GM12891 (cell line): ENCODE measurements around the gene CLCN7.

ENCODE experiments used
- DNase-seq: peaks from one replicate; pipeline ENCODE4 v3.0.0; 2011; ENCODE audit warnings: low spot score; ENCODE audit not compliant: insufficient read length
- FAIRE-seq: peaks from 2 replicates; lab custom pipeline; 2011; peaks lifted over from hg19 to GRCh38; lab: Jason Lieb, UNC
- PAX5 ChIP-seq: IDR thresholded peaks from 2 replicates; pipeline ENCODE4 v1.6.1; 2011; ENCODE audit warnings: low read length, moderate library complexity, mild to moderate bottlenecking; ENCODE audit not compliant: insufficient read depth, severe bottlenecking
- POLR2A ChIP-seq: IDR thresholded peaks from 2 replicates; pipeline ENCODE4 v1.6.1; 2011; ENCODE audit warnings: low read depth, low read length, control low read depth
- POLR2AphosphoS5 ChIP-seq: IDR thresholded peaks from 2 replicates; pipeline ENCODE4 v1.6.1; 2011; ENCODE audit warnings: low read depth, low read length, control low read depth
- POU2F2 ChIP-seq: IDR thresholded peaks from 2 replicates; pipeline ENCODE4 v1.6.1; 2011; ENCODE audit warnings: low read depth, mild to moderate bottlenecking, control low read depth, low read length, moderate library complexity
- SPI1 ChIP-seq: IDR thresholded peaks from 2 replicates; pipeline ENCODE4 v1.6.1; 2011; ENCODE audit warnings: low read depth, low read length, control low read depth
- TAF1 ChIP-seq: IDR thresholded peaks from 2 replicates; pipeline ENCODE4 v1.6.1; 2011; ENCODE audit warnings: low read depth, low read length, control low read depth

Gene CLCN7

DNA sequence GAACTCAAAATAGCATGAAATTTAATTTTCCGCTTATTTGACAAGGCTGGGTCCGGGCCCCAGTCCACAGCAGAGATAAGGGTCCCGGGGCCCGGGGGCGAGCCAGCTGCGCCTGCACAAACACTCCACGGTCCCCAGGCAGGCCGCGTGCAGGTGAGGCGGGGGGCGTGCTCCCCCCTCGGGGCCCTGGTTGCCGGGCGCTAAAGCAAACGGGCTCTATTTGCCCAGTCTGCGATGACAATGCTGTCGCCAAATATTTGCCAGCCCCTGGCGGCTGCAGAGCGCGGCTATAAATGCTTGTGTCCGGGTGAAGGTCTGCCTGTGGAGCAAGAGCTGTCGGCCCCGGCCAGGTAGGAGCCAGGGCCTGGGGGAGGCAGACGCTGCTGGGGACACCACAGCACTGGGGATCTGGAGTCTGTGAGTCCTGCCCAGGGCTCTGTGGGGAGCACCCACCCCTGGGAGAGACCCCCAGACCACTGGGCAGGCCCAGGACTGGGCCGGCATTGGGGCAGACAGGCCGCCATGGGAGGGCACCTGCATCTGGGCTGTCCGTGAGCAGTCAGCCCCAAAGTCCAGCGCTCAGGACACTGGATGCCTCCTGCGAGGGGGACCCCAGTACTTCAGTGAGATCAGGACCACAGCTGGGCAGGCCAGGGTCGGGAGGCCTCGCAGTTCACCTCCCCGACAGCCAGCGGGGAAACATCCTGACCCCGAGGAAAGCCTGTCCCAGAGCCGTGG, 43.9 kb downstream of the CLCN7 start, which contains the start of gene PERCC1:
Gene PERCC1, plus strand, starts transcription at position 320 of the 738 bp plus-strand sequence. CDS start 1,516 bp downstream, outside the sequence.
- DNase-seq (no peak), FAIRE-seq (no peak)

DNA sequence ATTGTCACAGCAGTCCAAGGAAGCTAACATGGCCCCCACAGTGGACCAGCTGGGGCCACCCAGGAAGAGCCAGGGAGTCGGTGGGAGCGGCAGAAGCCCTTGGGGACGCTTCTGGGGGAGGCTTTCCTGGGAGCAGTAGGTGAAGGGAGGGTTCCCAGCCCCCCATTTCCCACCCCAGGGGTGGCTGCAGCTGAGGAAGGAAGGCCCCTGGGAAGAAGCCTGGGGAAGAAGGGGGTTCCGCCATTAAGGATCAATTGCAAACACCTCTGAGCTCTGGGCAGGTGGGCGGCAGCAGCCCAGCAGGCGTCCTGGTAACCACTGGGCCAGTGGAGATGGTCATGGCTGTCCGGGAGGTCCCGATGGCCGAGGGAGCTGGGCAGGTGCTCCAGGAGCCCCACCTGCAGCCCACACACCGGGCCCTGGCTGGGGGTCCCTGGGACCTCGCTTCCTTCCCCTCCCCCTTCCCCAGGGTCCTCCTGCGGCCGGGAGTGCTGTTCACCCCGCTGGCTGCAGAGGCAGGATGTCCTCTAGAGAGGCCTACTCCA, 44.5 kb downstream of the CLCN7 start:
- TF ChIP-seq PAX5: no peak
- no peak for TF ChIP-seq POLR2A
- TF ChIP-seq POU2F2: no peak
- TF ChIP-seq TAF1: no peak
- TF ChIP-seq POLR2AphosphoS5: no peak
- no peak for TF ChIP-seq SPI1
- no peak for FAIRE-seq
- no peak for DNase-seq

More for the DNA sequence above, 43.9 kb downstream of the CLCN7 start, which contains the start of gene PERCC1:
- TF ChIP-seq TAF1 (no peak), SPI1 (no peak), POLR2AphosphoS5 (no peak), POLR2A (no peak), POU2F2 (no peak), PAX5 (no peak)

DNA sequence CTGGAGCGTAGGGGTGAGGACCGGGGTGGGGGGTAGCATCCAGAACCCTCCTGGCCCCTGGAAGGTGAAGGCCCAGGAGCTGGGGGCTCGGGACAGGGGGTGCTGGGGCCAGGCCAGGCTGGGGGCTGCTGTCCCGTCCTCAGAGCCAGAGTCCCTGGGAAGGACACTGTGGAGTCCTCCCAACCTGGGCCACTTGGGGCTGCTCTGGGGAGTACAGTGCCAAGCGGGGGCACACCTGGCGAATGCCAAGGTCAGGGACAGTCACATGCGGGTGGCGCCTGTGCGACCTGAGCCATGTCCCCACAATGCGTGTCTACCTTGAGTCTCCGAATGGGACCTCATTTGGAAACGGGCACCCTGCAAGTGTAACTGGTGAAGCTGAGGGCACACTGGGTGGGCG, 45.2 kb downstream of the CLCN7 start:
- no peak for FAIRE-seq
- no peak for DNase-seq
- no peak for TF ChIP-seq TAF1

DNA sequence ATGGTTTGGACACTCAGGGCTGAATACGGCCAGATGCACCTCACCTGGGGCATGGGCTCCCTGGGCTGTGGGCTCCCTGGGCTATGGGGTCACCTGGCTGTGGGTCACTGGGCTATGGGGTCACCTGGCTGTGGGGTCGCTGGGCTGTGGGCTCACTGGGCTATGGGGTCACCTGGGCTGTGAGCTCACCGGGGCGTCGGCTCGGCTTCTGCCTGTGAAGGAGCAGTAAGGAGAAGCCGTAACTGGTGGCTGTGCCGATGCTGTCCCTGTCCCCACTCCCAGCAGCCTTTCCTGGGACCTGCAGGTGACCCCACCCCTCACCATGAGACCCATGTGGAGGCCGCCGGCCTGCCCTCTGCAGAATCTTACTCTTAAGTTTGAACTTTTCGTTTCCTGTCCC, 45.8 kb downstream of the CLCN7 start:
- no peak for DNase-seq

DNA sequence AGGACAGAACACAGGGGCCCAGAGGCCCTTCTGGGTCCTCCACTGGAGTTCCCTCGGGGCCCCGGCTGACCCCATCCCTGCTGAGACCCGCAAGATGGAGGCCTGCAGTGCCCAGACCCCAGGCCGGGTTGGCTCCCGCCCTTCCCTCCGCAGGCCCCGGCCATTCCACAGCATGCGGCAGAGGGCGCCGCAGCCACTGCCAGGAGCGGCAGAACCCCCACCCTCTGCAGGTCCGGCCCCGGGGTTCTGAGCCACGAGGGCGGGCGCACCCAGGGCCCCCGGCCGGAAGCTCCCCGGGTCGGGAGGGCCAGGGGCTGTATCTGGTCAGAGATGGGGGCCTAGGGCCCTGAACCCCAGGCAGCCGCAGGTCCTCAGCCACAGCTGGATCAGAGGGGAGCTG, 46.3 kb downstream of the CLCN7 start:
- no peak for FAIRE-seq
- peak; percentile 93 for DNase-seq
- no peak for TF ChIP-seq POLR2A
- TF ChIP-seq TAF1: no peak
- no peak for TF ChIP-seq SPI1
- no peak for TF ChIP-seq POU2F2
- no peak for TF ChIP-seq PAX5
- TF ChIP-seq POLR2AphosphoS5: no peak

More for the DNA sequence above, 45.8 kb downstream of the CLCN7 start:
- FAIRE-seq: no peak
- no peak for TF ChIP-seq PAX5
- no peak for TF ChIP-seq POLR2AphosphoS5

DNA sequence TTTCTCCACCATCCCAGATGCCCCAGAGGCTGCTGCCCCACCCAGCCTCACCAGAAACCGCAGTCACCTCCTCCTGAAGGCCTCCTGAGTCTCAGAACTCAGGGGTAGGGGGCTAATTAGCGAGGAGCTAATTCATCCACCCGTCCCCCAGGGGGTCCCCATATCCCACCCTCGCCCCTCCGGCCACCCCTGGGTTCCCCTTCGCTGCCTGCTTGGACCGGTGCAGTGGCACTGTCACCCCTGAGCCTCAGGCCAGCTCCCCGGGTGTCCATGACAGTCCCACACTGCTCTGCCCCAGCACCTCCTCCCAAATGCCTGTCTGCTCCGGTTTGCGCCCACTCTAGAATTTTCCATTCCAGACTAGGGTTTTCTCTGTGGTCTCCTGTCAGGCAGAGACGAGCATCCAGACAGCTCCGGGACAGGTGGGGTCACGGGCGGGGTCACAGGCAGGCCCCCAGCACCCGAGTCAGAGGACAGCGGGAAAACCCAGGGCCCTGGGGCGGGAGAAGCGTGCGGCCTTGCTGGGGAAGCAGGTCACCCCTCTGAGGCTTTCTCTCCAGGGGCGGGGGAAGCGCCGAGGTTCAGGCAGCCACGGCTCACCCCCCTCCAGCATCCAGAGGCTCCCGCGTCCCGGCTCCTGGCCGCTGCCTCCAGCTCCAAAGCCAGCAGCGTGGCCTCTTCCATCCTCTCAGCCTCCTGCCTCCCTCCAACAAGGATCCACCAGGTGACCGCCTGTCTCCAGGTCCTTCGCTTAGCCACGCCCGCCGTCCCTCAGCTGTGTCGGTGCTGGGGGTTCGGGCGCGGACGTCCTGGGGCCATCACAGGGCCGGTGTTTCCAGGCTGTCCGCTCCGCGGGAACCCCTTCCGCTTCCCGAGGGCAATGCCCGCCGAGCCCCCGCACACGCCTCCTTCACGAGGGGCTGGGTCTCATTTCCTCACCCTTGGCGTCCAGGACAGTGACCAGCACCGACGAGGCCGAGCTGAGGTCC, 47.1 kb downstream of the CLCN7 start:
- FAIRE-seq: no peak
- TF ChIP-seq PAX5: no peak
- TF ChIP-seq TAF1: no peak
- TF ChIP-seq POU2F2: no peak
- no peak for TF ChIP-seq SPI1
- no peak for TF ChIP-seq POLR2AphosphoS5
- TF ChIP-seq POLR2A: no peak
- DNase-seq: no peak

DNA sequence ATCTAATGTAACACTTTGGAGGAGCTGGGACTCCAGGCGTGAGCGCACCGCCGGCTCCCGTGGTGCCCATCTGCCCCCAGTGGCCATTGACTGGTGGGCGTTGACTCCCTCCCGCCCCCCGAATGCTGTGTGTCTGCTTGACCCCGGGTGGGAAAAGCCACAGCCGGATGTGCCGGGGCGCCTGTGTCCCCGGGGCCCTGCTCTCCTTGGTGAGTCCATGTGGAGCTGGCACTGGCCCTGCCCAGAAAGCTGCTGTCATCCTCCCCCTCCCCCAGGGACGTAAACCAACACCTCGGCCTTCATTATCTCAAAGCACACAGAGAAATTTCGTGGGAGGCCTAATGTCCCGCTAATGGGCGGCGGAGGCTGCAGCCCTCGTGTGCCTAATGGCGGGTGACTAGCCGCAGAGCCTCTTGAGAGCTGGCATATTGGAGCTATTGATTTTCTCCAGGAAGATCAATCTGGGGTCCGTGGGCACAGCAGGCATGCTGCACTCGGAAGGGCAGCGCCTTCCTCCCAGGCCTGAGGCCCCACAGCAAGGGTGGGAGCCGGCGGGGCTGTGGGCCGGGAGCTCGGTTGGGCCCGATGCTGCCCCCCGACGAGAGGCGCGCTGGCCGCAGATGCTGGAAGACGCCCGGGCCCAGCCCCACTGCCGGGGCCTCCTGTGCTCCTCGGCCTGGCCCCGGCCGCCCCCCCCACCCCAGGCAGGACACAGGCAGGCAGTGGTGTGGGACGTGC, 47.9 kb downstream of the CLCN7 start:
- TF ChIP-seq POLR2AphosphoS5 (no peak), POLR2A (no peak), POU2F2 (no peak), PAX5 (no peak), SPI1 (no peak), TAF1 (no peak)
- DNase-seq (no peak), FAIRE-seq (no peak)

DNA sequence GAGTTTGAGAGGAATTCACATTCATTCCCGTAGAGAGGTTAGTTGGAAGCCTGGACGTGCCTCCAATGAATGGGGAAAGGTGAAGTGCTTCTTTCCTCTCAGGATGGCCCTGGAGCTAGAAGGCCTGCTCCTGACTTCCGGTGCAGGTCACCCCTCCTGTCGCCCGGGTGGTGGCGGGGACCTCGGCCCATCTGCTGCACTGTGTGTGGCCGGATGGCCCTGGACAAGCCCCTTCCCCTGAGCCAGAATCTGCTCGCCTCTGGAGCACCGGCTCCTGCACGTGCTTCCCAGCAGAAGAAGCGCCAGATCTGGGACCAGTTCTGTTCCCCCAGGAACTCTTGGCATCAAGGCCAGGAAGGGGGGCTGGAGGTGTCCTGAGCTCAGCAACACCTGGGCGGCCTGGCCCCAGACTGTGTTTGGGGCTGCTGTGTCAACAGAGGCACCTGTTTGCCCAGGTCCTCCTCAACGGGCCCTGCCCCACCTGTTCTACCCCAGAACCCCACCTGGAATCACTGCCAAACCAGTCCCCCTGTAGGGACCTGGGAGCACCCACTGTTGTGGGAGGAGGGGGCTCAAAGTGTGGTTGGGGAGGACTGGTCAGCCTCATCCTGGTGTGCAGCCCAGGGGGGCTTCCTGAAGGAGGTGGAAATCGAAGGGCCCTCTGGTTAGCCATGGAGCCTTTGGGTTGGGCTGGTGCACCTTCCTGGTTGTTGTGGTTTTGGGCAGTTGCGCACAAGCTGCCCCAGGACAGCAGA, 49.0 kb downstream of the CLCN7 start:
- FAIRE-seq: no peak
- no peak for TF ChIP-seq POLR2A
- no peak for TF ChIP-seq POU2F2
- TF ChIP-seq SPI1: no peak
- no peak for TF ChIP-seq POLR2AphosphoS5
- TF ChIP-seq TAF1: no peak
- TF ChIP-seq PAX5: no peak
- no peak for DNase-seq
